Epithelial cell of proximal tubule (primary cell): ENCODE results near the gene APBB1IP. TPM values are rescaled to one million over a fixed set of nuclear protein-coding genes. Genes with fewer than 3 reads are reported as not detected.
A peak's percentile ranks its signal among the peaks of the same experiment; 100 is the strongest.

Experiments
- DNase-seq: peaks from one replicate; pipeline ENCODE4 v3.0.0-alpha.2; 2011; ENCODE audit warnings: low read depth
- H3K4me3 ChIP-seq: 2 replicates; pipeline ENCODE4 v1.5.1; 2011; ENCODE audit warnings: low read depth, mild to moderate bottlenecking, low read length
- total RNA-seq: library from RNA; depleted of rRNA; stranded (reverse); fragments of >200 nt; gene quantifications from 2 replicates; pipeline ENCODE4 v1.2.3, GENCODE V29; 2015
- TF ChIP-seq, protein P1 (sequence below): conservative IDR thresholded peaks from 2 replicates; pipeline ENCODE4 v1.5.1; 2012; ENCODE audit warnings: low read depth, mild to moderate bottlenecking, low read length

Gene APBB1IP
- total RNA-seq, 1 donor from 2014 or later: 1.6 TPM

DNA sequence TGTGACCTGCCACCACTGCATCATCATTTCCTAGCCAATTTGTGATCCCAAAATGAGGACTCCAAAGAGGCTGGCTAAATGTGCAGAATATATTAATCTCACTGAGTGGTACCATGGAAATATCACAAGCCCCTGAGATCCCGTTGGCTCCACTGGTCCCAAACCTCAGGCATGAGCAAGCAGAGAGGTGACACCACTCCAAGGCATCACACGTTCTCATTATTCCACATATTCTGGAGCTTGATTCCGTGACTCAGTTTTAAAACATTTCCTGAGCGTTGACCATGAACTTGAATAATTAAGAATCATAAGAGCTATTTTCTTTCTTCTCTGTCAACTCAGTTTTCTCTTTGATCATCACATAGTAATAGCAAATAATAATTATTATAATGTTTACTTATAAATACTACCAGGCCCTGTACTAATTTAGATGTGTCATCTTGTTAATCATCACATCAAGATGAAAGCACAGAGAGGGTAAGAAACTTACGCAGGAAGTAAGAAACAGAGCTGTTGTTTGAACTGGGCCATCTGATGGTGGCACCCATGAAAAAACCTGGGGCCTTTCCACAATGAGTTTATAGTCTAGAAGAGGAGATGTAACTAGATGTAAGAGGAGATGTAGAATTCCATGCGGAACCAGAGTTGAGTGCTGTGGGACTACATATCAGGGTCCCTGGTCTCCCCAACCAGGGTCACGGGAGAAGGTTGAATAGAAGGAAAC lies 3.5 kb downstream of the APBB1IP start:
- H3K4me3 ChIP-seq: peak overlapping the region; percentile 1
- TF ChIP-seq, protein P1, sequence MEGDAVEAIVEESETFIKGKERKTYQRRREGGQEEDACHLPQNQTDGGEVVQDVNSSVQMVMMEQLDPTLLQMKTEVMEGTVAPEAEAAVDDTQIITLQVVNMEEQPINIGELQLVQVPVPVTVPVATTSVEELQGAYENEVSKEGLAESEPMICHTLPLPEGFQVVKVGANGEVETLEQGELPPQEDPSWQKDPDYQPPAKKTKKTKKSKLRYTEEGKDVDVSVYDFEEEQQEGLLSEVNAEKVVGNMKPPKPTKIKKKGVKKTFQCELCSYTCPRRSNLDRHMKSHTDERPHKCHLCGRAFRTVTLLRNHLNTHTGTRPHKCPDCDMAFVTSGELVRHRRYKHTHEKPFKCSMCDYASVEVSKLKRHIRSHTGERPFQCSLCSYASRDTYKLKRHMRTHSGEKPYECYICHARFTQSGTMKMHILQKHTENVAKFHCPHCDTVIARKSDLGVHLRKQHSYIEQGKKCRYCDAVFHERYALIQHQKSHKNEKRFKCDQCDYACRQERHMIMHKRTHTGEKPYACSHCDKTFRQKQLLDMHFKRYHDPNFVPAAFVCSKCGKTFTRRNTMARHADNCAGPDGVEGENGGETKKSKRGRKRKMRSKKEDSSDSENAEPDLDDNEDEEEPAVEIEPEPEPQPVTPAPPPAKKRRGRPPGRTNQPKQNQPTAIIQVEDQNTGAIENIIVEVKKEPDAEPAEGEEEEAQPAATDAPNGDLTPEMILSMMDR: no peak
- peak; percentile 75 for DNase-seq

DNA sequence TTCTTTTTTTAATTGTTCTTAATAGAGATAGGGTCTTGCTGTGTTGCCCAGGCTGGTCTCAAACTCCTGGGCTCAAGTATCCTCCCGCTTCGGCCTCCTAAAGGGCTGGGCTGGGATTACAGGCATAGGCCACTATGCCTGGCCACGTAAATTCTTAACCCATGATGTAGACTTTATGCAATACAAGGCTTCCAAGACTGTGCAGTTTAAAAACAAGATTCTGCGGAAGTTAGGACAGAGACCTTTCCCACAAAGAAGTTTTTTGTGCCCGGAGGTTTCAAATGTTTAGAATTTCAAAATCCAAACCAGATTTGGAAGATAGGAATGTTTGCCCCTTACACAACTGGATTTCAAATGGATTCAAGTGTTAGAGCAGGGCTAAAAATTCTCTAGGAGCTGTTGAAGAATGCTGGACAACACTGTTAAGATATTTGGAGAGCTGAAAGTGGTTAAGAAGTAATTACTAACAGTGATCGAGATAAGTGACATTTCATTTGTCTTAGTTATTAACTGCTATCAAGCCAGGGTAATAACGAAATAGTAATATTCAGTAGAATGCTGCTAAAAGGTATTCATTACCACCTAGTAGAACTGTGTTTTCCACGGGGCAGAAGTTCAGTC lies 7.4 kb downstream of the APBB1IP start:
- H3K4me3 ChIP-seq: no peak overlapping the region
- no peak for DNase-seq
- TF ChIP-seq, protein P1: peak; percentile 32

DNA sequence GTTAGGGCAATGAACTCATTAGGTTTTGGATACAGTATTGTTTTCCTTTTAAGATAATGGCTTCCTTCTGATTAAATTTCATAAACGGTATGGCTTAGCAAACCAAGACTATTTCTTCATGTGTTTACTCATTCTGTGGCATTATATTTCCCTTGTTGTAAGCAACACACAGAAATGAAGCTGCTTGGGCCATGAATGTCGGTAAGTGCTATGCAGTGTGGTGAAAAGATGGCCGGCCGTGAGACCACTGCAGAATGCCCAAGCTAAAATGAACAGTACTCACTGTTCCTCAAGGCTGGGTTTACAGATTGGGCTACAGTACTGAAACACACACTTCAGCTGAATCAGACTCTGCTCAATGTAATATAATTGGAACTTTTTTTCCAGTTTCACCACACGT lies 8.1 kb downstream of the APBB1IP start:
- TF ChIP-seq, protein P1: no peak
- no peak for DNase-seq
- H3K4me3 ChIP-seq: no peak overlapping the region

DNA sequence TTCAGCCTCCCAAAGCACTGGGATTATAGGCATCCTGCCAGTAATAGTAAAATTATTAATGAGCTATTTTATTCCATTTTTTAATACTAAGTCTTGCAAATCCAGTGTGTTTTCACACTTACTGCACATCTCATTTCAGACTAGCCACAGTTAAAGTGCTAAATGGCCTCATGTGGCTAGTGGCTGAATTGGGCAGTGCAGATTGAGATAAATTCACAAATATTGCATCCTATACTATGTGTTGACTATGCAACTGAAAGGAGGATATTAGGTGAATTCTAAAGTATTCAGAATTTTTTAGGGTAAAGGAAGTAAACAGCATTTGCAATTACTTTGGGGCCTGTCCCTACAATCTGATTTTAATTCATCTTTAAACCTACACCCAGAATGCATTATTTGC lies 10.2 kb downstream of the APBB1IP start:
- H3K4me3 ChIP-seq: no peak overlapping the region
- TF ChIP-seq, protein P1: no peak
- no peak for DNase-seq

DNA sequence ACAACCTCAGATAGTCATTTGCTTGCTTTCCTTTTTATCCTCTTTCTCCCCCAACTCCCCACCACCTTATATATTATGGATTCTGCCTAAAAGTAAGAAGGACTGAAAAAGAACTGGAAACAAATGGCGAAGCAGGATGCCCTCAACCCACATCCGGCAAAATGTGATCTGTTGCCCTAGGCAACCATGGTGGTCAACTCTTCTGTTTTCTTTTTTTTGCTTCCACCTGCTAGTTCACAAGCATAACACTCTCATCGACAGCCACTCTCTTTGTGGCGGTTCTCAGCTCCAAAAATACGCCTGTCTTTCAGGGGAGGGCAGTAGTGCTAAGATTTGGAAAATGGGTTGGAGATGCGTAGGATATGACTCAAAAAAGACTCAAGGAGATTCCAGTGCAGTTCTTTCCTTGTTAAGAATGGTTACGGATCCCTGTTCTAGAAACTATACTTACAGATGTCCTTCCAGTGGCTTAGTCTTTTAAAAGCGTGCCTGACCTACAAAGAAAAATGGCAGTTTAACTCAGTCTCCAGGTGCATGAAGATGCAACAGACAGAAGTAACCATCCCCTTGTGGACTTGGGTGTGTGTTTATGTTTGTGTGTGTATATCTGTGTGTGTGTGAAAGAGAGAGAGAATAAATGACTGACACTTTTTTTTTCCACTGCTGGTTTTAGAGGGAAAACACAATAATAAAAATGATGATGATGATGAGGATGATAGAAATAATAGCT lies 10.7 kb downstream of the APBB1IP start:
- no peak overlapping the region for H3K4me3 ChIP-seq
- TF ChIP-seq, protein P1: no peak
- DNase-seq: no peak

DNA sequence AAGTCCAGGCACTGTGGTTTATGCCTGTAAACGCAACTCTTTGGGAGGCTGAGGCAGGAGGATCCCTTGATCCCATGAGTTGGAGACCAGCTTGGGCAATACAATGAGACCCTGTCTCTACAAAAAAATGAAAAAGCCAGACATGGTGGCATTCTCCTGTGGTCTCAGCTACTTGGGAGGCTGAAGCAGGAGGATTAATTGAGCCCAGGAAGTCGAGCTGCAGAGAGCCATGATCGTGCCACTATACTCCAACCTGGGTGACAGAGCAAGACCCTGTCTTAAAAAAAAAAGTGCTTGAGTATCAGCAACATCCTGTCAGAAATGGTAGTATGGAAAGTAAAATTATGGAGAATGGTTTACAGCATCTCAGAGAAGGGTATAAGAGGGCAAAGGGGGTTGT lies 11.6 kb downstream of the APBB1IP start:
- DNase-seq: no peak
- H3K4me3 ChIP-seq: no peak overlapping the region
- TF ChIP-seq, protein P1: no peak

DNA sequence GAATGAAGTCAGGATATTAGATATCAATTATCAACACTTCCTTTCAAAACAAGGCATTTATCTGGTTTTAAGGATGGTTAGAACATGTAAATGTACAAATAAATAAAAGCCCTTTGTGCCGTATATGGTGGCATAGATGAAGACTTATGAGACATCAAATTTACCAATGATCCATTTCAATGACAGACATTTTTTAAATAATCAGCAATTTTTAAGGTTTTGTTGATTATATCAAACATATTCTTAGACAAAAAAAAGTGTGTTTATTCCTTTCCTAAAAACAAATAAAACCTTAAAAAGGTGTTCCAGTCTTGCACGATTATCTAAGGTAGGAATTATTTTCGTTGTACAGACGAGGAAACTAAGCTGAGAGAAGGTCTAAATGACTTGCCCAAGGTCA lies 13.8 kb downstream of the APBB1IP start:
- H3K4me3 ChIP-seq: no peak overlapping the region
- TF ChIP-seq, protein P1: no peak
- no peak for DNase-seq
